DMS 273 treated with DMSO at 0.1 percent for 48 hours (cell line): ENCODE measurements around the gene SIPA1L3.
A peak's percentile ranks its signal among the peaks of the same experiment; 100 is the strongest.

ENCODE experiments used
- DNase-seq: peaks from one replicate; lab custom pipeline; 2025; lab: John Stamatoyannopoulos, UW

SIPA1L3 gene

DNA sequence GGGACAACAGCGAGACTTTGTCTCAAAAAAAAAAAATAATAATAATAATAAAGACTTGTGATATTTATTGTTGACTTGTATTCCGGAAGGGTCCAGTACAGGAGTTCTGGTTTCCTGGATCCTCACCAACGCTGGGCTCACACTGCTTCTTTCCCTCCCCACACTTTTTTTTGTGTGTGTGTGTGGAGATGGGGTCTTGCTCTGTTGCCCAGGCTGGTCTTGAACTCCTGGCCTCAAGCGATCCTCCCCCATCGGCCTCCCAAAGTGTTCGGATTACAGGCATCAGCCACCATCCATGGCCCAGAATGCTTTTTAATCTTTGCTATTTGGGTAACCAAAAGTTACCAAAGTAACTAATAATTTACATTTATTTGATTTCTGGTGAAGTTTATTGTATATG, 39.1 kb downstream of the SIPA1L3 start:
- no peak for DNase-seq

DNA sequence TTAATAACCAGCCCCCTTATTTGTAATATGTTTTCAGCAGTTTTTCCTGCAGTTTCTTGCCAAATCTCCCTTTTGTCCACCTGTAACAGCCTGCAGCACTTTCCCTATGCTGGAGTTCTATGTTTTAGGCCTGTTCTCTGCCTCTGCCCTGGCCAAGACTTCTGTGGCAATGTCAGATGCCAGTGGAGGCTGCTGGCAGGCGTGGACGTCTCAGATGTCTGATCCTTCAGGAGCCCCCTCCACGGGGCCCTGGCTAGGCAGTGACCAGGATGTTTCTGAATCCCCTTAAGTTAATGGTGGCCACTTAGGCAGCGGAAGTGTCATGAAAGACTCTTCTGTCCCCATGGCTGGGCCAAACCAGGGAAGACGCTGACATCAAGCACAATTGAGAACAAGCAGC, 40.8 kb downstream of the SIPA1L3 start:
- DNase-seq: no peak

DNA sequence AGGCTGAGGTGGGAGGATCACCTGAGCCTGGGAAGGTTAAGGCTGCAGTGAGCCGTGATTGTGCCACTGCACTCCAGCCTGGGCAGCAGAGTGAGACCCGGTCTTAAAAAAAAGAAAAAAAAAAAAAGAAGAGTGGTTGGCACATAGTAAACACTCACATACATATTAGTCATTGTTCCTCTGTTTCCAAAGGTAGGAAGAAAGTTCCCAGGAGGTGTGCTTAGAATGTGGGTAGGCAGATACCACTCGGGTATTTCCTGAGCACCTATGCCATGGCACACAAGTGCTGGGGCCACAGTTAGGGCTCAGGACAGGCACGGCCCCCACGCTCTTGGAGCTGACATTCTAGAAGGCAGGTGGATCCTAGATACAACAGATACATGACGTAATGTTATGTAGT, 41.4 kb downstream of the SIPA1L3 start:
- no peak for DNase-seq

DNA sequence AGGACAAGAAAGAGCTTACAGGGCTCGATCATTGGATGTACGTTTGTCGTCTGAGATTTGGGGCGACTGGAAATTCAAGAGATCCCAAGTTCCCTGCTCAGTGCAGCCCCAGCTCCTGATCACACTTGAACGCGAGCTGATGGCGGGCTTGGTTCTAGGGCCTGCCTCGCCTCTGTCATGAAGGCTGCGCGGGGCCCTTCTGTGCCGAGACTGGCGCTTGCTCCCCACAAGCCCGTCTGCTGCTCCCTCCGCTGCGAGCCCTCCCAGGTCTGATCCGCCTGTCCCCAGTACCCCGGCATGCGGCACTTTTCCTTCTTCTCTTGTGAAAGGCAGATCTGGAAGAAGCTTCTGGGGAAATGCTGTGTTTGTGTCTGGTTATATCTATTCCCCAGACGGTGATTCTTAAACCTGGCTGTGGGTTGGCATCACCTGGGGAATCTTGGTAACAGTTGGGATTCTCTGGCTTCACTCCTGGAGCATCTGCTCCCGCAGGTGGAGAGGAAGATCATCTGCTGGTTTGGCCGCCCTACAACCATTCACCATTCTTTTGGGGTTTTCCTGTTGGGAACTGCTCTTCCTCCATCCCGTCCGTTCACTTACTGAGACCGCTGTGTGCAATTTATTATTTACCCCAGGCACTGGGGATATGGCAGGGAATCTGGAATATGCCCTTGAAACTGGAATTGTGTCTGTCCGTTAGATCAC, 43.6 kb downstream of the SIPA1L3 start:
- no peak for DNase-seq

DNA sequence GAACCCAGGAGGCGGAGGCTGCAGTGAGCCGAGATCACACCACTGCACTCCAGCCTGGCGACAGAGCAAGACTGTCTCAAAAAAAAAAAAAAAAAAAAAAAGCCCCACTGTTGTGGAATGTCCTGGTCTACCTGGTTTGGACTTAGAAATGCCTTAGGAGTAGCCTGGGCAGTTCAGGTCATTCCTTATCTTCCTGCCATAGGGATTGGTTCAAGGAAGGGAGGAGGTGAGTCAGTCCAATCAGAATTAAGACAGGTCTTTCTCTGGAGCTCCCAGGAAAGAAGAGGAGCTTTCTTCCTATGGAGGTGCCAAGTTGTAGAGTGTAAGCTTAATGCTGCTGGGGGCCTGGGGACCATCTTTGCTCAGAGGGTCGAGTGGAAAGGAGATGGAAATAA, 44.8 kb downstream of the SIPA1L3 start:
- no peak for DNase-seq

DNA sequence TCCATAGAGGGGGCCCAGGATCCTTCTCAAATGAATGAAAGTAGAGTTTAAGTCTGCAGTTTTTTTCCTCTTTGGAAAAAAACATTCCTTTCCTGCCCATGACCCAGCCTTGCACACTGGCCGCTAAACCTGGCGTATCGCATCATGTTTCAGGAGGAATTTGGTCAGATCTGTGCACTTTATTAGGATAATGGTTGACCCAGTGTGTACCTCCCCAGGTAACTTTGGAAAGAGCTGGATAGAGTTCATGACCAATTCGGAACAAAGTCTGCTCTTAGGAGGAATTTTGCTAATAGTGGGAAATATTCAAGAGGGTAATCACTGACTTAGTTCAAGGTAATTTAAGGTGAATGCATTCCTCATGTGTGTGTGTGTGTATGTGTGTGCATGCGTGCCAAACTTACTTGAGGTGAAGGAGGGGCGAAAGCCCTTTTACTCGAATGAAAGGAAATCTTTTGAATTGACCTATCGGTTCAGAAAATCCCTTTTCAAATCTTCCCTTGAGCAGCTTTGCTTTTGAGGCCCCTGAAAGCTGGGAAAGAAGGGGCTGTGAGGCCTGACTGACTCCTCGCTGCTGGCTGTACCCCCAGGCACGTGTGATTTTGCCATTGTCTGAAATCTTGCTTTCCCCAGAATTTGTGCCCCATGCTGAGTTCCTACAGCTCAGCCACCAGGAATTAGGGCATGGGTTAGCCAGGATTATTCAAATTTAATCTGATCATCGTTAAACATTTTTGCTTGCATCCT, 46.3 kb downstream of the SIPA1L3 start:
- DNase-seq: no peak

DNA sequence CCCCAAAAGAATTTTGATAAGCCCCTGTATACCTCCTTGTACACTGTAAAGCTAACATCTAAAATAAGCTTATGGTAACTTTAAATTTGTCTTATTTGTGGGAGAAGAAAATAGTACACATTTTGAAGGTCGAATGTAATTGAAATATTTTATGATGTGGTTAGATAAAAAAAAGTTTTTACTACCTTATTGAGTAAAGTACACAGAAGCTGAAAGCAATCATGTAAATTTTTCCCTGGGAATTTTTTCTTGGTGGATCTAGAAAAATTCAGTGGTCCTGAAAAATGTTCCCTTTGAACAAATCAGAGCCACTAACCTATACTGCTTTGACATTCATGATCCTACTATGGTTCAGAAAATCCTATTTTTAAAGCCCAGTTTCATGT, 46.9 kb downstream of the SIPA1L3 start:
- DNase-seq: no peak

DNA sequence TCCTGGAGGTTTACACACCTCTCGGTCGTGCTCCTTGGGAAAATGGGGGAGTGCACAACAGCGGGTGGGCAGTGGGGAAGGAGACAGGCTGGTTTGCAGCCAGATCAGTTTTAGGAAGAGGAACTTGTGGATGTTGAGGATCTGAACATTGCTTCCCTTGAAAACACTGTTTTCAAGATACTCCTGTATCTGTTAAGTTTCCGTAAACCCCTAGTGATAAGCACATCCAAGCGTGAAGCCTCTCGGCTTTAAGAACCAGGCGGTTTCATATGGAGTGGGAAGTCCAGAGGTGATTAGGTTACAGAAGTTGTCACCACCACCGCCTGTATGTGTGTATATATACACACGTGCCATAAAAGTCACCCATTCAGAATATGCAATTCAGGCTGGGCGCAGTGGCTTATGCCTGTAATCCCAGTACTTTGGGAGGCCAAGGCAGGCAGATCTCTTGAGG, 47.4 kb downstream of the SIPA1L3 start:
- no peak for DNase-seq

DNA sequence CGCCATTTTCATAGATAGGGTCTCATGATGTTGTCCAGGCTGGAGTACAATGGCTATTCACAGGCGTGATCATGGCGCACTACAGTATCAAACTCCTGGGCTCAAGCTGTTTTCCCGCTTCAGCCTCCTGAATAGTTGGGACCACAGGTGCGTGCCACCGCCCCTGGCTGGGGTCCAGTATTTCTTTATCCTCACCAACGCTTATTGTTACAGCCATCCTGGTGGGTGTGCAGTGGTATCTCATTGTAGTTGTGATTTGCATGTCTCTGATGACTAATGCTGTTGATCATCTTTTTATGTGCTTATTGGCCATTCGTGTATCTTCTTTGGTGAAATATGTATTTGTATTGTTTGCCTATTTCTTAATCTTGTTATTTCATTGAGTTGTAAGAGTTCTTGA, 49.0 kb downstream of the SIPA1L3 start:
- DNase-seq: no peak

DNA sequence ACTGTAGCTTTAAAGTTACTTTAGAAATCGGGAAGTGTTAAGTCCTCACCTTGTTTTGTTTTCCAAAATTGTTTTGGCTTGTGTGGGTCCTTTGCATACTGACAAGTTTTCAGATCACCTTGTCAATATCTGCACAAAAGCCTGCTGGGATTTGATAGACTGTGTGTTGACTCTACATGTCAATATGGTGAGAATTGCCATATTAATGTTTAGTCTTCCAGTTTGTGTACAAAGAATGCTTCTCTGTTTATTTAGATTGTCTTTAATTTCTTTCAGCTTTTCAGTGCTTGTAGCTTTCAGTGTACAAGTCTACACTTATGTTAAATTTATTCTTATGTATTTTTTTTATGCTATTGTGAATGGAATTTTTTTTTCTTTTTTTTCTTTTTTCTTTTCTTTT, 50.2 kb downstream of the SIPA1L3 start:
- DNase-seq: no peak

DNA sequence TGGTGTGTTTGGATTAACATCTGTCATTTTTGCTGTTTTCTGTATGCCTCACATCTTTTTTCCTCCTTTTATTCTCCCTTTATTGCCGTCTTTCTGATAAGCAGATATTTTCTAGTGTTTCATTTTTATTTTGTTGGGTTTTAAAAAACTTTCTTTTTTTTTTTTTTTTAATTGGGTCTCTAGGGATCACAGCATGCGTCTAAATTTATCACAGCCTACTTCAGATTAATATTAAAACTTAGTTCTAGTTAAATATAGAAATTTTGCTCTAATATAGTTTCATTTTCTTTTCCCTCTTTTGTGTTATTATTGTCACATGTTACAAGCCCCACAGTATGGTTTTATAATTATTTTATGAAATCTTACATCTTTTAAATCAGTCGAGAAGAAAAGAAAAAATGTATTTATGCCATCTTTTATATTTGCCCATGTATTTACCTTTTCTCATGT, 52.7 kb downstream of the SIPA1L3 start:
- DNase-seq: no peak

DNA sequence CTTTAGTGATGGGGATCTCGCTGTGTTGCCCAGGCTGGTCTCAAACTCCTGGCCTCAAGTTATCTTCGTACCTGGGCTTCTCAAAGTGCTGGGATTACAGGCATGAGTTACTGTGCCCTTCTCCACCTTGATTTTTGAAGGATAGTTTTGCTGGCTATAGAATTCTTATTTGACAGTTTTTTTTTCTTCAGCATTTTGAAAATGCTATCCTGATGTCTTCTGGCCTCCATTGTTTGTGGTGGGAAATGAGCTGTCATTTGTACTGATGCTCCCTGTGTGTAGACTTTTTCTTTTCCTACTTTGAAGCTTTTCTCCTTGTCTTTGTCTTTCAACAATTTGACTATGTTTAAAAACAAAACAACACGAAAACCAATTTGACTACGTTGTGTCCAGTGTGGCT, 54.2 kb downstream of the SIPA1L3 start:
- no peak for DNase-seq

DNA sequence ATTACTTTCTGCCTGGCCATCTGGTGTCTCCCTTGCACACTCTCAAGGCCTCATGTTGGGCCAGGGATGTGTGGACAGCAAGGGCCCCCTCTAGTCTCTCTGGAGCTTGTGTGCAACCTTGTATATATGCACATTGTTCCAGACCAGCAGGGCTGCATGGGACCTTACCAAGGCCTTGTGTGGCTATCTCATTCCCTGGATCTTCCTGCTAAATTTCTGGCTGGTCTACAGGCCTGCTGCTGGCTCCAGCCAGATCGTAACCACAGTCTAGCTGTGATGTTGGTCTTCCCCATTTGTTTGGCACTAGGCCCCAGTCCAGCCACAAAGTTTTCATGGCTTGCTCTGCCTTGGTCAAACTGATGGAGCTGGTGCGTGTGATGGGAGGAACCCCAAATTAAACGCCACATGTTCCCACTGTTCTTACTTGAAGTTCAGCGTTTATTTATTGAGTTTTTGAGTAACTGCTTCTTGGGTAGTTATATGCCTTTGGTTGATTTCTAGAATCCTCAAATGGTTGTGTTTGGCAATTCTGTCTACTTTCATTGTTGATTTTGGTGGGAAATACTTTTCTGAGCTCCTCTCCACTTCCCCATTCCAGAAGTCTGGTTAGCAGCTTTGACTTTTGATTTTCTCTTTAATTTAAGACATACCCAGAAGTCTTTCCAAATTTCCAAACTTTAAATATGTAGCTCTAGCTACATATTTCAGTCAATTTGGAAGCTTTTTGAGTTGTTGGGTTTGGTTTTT, 56.4 kb downstream of the SIPA1L3 start:
- DNase-seq: peak; percentile 75

DNA sequence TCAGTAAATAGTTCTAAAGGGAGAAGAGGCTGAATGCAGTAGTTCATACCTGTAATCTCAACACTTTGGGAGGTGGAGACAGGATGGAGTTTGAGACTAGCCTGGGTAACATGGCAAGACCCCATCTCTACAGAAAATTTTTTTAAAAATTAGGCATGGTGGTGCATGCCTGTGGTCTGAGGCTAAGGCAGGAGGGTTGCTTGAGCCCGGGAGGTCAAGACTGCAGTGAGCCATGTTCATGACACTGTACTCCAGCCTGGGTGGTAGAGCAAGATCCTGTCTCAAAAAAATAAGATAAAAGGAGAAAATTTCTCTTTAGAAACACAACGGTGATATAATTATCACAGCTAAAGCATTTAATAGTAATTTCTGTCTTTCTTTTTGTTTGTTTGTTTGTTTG, 57.1 kb downstream of the SIPA1L3 start:
- no peak for DNase-seq

DNA sequence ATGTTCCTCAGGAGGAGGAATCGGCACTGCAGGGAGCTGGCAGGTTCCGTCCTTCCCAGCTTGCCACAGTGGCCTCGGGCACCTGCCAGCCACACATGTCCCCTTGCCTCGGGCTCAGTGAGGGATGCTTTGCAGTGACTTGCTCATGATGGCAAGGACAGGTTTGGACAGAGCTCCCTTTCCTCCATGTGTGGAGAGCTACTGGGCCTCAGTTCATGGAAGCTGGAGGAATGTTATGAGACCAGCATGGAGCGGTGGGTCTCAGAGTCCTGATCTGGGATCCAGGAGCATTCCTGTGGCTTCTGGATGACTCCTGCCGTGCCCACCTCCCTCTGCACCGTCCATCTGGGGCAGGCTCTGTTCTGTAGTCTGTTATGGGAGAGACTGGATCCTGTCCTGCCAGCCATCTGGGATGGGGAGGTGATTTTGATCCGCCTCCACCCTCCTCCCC, 59.2 kb downstream of the SIPA1L3 start:
- DNase-seq: peak; percentile 71

DNA sequence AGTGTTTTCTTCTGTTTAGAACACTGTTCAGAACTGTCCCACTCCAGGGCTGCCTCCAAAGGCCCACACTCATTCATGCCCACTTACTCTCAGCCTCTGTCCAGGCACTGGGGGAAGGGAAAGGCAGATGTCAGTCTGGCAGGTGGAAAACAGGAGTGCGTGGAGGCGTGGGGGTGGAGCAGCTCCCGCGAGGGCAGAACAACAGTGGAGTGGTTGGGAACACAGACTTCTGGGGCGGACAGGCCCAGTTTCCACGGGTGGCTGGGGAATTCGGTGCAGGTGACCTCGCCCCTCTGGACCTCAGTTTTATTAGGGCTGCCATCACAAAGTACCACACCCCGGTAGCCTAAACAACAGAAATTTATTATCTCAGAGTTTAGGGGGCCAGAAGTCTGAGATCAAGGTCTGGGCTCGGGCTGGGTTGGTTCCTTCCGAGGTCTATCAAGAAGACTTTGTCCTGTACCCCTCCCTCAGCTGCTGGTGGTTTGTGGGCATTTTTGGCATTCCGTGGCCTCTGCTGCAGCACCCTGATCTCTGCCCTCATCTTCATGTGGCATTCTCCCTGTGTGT, 59.7 kb downstream of the SIPA1L3 start:
- DNase-seq: no peak

DNA sequence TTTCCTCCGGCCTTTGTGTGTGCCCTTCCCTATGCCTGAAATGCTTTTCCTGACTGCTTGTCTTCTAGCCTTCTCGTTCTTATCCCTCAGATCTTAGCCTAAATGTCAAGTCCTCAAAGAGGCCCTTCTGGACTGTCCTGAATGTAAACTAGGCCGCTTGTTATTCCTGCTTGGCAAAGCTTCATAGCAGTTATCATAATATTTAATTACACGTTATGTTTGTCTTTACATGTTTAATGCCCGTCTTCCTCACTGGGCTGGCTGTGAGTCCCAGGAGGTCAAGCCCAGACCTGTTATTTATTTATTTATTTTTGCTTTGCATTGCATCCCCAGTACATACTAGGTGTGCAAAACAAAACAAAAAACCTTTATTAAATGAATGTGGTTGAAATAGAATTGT, 62.7 kb downstream of the SIPA1L3 start:
- no peak for DNase-seq

DNA sequence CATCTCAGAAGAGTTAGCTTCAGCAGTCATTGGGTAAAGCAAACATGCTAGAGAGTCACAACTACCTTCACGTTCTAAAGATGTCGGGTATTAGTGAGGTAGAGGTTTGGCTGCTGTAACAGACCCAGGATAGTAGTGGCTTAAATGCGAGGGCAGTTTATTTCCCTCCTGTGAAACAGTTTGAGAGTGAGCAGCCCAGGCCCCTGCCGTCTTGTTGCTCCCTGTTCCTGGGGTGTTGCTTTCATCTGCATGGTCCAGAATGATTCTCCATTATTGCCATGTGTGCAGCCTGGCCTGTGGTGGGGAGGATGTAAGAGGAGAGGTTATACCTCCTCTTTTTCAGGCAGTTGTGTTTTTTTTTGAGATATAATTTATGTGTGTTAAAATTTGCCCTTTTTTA, 63.7 kb downstream of the SIPA1L3 start:
- no peak for DNase-seq

DNA sequence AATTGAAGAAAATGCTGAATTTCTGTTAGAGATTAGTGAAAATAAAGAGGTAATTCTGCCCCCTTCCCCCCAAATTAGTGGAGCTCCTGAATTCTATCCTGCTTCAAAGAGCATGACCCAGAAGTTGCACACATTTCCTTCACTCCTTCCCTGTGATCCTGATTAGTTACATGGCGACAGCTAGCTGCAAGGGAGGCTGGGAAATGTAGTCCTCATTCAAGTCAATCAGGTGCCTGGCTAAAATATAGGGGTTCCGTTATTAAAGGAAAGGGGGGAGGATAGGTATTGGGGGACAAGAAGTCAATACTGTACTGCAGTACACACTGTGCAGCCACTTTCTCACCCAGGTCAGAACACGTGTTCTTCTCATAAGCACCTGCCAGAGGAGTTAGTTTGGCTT, 65.8 kb downstream of the SIPA1L3 start:
- no peak for DNase-seq

DNA sequence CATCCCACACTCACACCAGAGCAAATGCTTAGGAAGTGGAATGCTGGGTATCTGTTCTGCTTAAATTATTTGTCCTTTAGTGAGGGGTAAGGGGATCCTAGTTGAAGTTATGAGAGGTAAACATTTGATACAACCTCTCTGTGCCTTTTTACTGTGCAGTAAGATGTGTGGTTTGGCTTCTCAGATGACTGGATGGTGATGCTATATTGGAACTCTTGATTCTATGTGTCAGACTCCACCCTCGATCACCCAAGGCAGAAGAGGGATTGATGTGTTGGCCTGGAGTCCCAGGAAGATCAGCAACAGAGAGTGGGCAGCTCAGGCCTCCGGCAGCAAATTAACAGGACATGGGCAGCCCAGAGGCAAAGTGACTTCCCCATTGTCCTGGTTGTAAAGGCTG, 66.7 kb downstream of the SIPA1L3 start:
- DNase-seq: no peak

DNA sequence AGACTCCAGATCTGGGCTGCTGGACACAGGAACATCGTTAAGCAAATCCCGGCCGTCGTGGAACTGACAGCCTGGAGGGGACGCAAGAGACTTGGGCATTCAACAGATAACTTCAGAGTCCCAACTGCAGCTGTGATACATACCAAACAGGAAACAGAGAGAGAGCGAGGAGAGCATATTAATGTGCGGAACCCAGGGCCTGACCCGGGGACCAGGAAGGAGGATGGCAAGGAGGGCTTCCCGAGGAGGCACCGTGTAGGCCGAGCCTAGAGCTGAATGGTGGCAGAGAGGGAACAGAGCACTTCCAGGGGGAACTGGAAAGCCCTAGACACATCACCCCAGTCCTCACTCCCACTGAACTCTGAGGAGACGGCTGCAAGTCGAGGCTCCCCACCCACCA, 68.1 kb downstream of the SIPA1L3 start:
- no peak for DNase-seq
